SK-N-SH treated with all-trans-retinoic acid at 6 μM for 48 hours (cell line): ENCODE results near the gene TF.
"Not testable (repeated sequence)": the region's sequence is repeated elsewhere in the genome, so short reads cannot be mapped to it uniquely, and the experiment has no call there.

ENCODE experiments used
- ATAC-seq: fragments of 200-7000 bp; cut with Tn5 transposase; 3 replicates; pipeline ENCODE4 v1.9.1; 2020; ENCODE audit warnings: mild to moderate bottlenecking, moderate library complexity
- ARNTL ChIP-seq: fragments of 450-650 bp; formaldehyde crosslinking; IDR thresholded peaks from 2 replicates; pipeline ENCODE4 v1.5.0; 2020; ENCODE audit warnings: low read depth, mild to moderate bottlenecking, moderate library complexity, borderline replicate concordance
- BACH2 ChIP-seq: fragments of 250-450 bp; sonication (Bioruptor Pico); IDR thresholded peaks from 2 replicates; pipeline ENCODE4 v1.9.0; 2021; ENCODE audit warnings: mild to moderate bottlenecking, borderline replicate concordance
- CREB5 ChIP-seq: fragments of 250-450 bp; sonication (Bioruptor Pico); IDR thresholded peaks from 2 replicates; pipeline ENCODE4 v1.5.1; 2020; ENCODE audit warnings: low read depth, mild to moderate bottlenecking, moderate library complexity
- CSDC2 ChIP-seq: fragments of 250-450 bp; sonication (Bioruptor Pico); IDR thresholded peaks from 2 replicates; pipeline ENCODE4 v1.5.0; 2020; ENCODE audit warnings: mild to moderate bottlenecking, moderate library complexity
- CSRNP3 ChIP-seq: fragments of 250-450 bp; sonication (Bioruptor Pico); IDR thresholded peaks from 2 replicates; pipeline ENCODE4 v1.5.1; 2021; ENCODE audit warnings: mild to moderate bottlenecking, moderate library complexity
- ESRRG ChIP-seq: fragments of 250-450 bp; sonication (Bioruptor Pico); IDR thresholded peaks from 2 replicates; pipeline ENCODE4 v1.6.1; 2021; ENCODE audit warnings: mild to moderate bottlenecking
- GLIS3 ChIP-seq: fragments of 250-450 bp; sonication (Bioruptor Pico); IDR thresholded peaks from 2 replicates; pipeline ENCODE4 v1.5.0; 2020; ENCODE audit warnings: mild to moderate bottlenecking, moderate library complexity
- ISL1 ChIP-seq: fragments of 250-450 bp; sonication (Bioruptor Pico); IDR thresholded peaks from 2 replicates; pipeline ENCODE4 v2.1.2; 2022; ENCODE audit warnings: mild to moderate bottlenecking, moderate library complexity
- OSR1 ChIP-seq: fragments of 250-450 bp; sonication (Bioruptor Pico); IDR thresholded peaks from 2 replicates; pipeline ENCODE4 v1.8.0; 2022; ENCODE audit warnings: moderate library complexity, mild to moderate bottlenecking, inconsistent platforms
- PATZ1 ChIP-seq: fragments of 250-450 bp; sonication (Bioruptor Pico); IDR thresholded peaks from 2 replicates; pipeline ENCODE4 v1.8.0; 2020; ENCODE audit warnings: mild to moderate bottlenecking, moderate library complexity, borderline replicate concordance
- POU6F1 ChIP-seq: fragments of 250-450 bp; sonication (Bioruptor Pico); IDR thresholded peaks from 2 replicates; pipeline ENCODE4 v1.8.0; 2021; ENCODE audit warnings: low read depth, mild to moderate bottlenecking, moderate library complexity, borderline replicate concordance
- RARB ChIP-seq: fragments of 250-450 bp; sonication (Bioruptor Pico); IDR thresholded peaks from 2 replicates; pipeline ENCODE4 v1.8.0; 2021; ENCODE audit warnings: mild to moderate bottlenecking, moderate library complexity
- SNAI2 ChIP-seq: fragments of 250-450 bp; sonication (Bioruptor Pico); IDR thresholded peaks from 2 replicates; pipeline ENCODE4 v1.5.0; 2020; ENCODE audit warnings: mild to moderate bottlenecking, moderate library complexity
- TCF4 ChIP-seq: fragments of 250-450 bp; sonication (Bioruptor Pico); IDR thresholded peaks from 2 replicates; pipeline ENCODE4 v1.8.0; 2021; ENCODE audit warnings: mild to moderate bottlenecking, moderate library complexity, borderline replicate concordance
- TOX ChIP-seq: fragments of 250-450 bp; sonication (Bioruptor Pico); IDR thresholded peaks from 2 replicates; pipeline ENCODE4 v1.8.0; 2021; ENCODE audit warnings: mild to moderate bottlenecking, moderate library complexity, borderline replicate concordance
- ZC3H10 ChIP-seq: fragments of 250-450 bp; sonication (Bioruptor Pico); IDR thresholded peaks from 2 replicates; pipeline ENCODE4 v1.5.1; 2021; ENCODE audit warnings: mild to moderate bottlenecking, moderate library complexity
- ZFP3 ChIP-seq: fragments of 250-450 bp; sonication (Bioruptor Pico); IDR thresholded peaks from 2 replicates; pipeline ENCODE4 v1.5.0; 2020; ENCODE audit warnings: mild to moderate bottlenecking, moderate library complexity
- ZFP30 ChIP-seq: fragments of 450-650 bp; formaldehyde crosslinking; IDR thresholded peaks from 2 replicates; pipeline ENCODE4 v1.5.0; 2022; ENCODE audit warnings: mild to moderate bottlenecking, moderate library complexity
- ZNF565 ChIP-seq: fragments of 450-650 bp; formaldehyde crosslinking; conservative IDR thresholded peaks from 2 replicates; pipeline ENCODE4 v1.5.0; 2020; ENCODE audit warnings: low read depth, mild to moderate bottlenecking, moderate library complexity
- ZNF70 ChIP-seq: fragments of 450-650 bp; formaldehyde crosslinking; IDR thresholded peaks from 2 replicates; pipeline ENCODE4 v1.5.0; 2020; ENCODE audit warnings: mild to moderate bottlenecking, moderate library complexity

The TF gene

GRCh38 chr3:133722935-133723334 lies 23.3 kb upstream of the TF start:
- ATAC-seq: no peak
- TF ChIP-seq CSDC2 (CRISPR knock-in tag) (no peak), ARNTL (no peak), ZFP30 (CRISPR knock-in tag) (no peak), GLIS3 (no peak), SNAI2 (no peak), ISL1 (no peak), OSR1 (CRISPR knock-in tag) (no peak), ZNF70 (CRISPR knock-in tag) (no peak), ESRRG (CRISPR knock-in tag) (no peak), CREB5 (CRISPR knock-in tag) (no peak), TOX (CRISPR knock-in tag) (no peak), ZC3H10 (CRISPR knock-in tag) (no peak), BACH2 (no peak), ZFP3 (CRISPR knock-in tag) (no peak), POU6F1 (CRISPR knock-in tag) (no peak), ZNF565 (no peak), RARB (CRISPR knock-in tag) (no peak), TCF4 (CRISPR knock-in tag) (no peak), CSRNP3 (CRISPR knock-in tag) (no peak)

GRCh38 chr3:133730993-133731392 lies 15.2 kb upstream of the TF start:
- TF ChIP-seq SNAI2 (no peak), BACH2 (no peak), OSR1 (CRISPR knock-in tag) (no peak)
- TF ChIP-seq, all 23 proteins: peak for 0
- ATAC-seq: no peak

- ATAC-seq: not testable (repeated sequence)
These were observed 14.0 kb upstream of the TF start for GRCh38 chr3:133732231-133732630.

GRCh38 chr3:133733226-133733625 lies 13.0 kb upstream of the TF start:
- no peak for ATAC-seq

More at GRCh38 chr3:133733226-133733625, 13.0 kb upstream of the TF start:
- no peak for TF ChIP-seq PATZ1 (CRISPR knock-in tag)
- no peak for TF ChIP-seq RARB (CRISPR knock-in tag)
- TF ChIP-seq ZNF565: no peak
- no peak for TF ChIP-seq ARNTL
- no peak for TF ChIP-seq POU6F1 (CRISPR knock-in tag)
- TF ChIP-seq ZC3H10 (CRISPR knock-in tag): no peak
- TF ChIP-seq TOX (CRISPR knock-in tag): no peak
- TF ChIP-seq CREB5 (CRISPR knock-in tag): no peak
- no peak for TF ChIP-seq OSR1 (CRISPR knock-in tag)
- no peak for TF ChIP-seq GLIS3
- TF ChIP-seq BACH2: no peak
